ENCODE results near the gene CIT.

GRCh38 chr12:119693511-119693910 is 183.6 kb downstream of the CIT start:
- TF ChIP-seq, protein P1, sequence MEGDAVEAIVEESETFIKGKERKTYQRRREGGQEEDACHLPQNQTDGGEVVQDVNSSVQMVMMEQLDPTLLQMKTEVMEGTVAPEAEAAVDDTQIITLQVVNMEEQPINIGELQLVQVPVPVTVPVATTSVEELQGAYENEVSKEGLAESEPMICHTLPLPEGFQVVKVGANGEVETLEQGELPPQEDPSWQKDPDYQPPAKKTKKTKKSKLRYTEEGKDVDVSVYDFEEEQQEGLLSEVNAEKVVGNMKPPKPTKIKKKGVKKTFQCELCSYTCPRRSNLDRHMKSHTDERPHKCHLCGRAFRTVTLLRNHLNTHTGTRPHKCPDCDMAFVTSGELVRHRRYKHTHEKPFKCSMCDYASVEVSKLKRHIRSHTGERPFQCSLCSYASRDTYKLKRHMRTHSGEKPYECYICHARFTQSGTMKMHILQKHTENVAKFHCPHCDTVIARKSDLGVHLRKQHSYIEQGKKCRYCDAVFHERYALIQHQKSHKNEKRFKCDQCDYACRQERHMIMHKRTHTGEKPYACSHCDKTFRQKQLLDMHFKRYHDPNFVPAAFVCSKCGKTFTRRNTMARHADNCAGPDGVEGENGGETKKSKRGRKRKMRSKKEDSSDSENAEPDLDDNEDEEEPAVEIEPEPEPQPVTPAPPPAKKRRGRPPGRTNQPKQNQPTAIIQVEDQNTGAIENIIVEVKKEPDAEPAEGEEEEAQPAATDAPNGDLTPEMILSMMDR (conservative IDR thresholded peaks at IDR 0.05; ENCODE audit: low read depth, low read length), result no peak
- no peak for TF ChIP-seq EZH2phosphoT487 (IDR thresholded peaks at IDR 0.05; ENCODE audit: borderline replicate concordance, low read length)
- TF ChIP-seq EZH2 (IDR thresholded peaks at IDR 0.05; ENCODE audit: low read length, unreplicated experiment), result no peak
